Head of caudate nucleus (tissue), 42 donors: Measurements from ENCODE around the gene RSPRY1.
"Not testable (repeated sequence)": the region's sequence is repeated elsewhere in the genome, so short reads cannot be mapped to it uniquely, and the experiment has no call there.

Experiments
- DNase-seq, 42 donors: peaks; one replicate each; pipeline versions ENCODE4 v3.0.0 to v3.0.0-alpha.2; 2020 to 2021; ENCODE audit warnings: mixed read lengths in 7 of 42
- intact Hi-C: fragments of 100-400 bp; cut with DNase I; formaldehyde crosslinking; loops from one replicate; pipeline ENCODE4 v1.15.0; 2022

The RSPRY1 gene

DNA sequence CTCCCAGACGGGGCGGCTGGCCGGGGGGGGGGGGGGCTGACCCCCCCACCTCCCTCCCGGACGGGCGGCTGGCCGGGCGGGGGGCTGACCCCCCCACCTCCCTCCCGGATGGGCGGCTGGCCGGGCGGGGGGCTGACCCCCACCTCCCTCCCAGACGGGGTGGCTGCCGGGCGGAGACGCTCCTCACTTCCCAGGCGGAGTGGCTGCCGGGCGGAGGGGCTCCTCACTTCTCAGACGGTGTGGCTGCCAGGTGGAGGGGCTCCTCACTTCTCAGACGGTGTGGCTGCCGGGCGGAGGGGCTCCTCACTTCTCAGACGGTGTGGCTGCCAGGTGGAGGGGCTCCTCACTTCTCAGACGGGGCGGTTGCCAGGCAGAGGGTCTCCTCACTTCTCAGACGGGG is 14.8 kb downstream of the RSPRY1 start:
- intact Hi-C loops, DNase-seq: not testable (repeated sequence)

GRCh38 chr16:57202095-57202886 is 16.2 kb downstream of the RSPRY1 start:
- DNase-seq, result no peak
- intact Hi-C loops, result no loop called here

DNA sequence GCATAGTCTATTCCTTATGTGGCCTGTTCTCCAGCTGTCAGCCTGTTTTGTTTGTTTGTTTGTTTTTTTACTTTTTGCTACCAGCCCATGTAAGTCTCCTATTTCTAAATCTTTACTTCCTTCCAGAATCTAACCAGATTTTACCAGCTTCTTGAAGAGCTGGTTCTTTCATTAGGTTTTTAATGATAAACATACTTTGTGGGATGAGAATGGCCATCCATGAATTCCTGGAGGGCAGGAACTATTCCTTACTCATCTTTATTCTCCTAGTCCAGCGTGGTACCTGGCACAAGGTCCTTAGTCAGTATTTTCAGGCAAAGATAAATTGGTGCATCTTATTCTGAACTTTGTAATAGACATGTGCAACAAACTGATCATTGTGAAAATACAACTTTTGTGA is 17.3 kb downstream of the RSPRY1 start:
- intact Hi-C loops, result no loop called here
- DNase-seq, result no peak

DNA sequence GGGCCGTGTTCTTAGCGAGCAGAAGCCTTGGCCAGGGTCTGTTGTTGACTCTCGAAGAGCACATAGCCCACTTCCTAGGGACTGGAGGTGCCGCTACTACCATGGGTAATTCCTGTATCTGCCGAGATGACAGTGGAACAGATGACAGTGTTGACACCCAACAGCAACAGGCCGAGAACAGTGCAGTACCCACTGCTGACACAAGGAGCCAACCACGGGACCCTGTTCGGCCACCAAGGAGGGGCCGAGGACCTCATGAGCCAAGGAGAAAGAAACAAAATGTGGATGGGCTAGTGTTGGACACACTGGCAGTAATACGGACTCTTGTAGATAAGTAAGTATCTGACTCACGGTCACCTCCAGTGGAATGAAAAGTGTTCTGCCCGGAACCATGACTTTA is 18.5 kb downstream of the RSPRY1 start:
- no peak for DNase-seq
- intact Hi-C loops, result no loop called here

- no peak for DNase-seq
- intact Hi-C loops, result no loop called here
Measured at GRCh38 chr16:57208926-57209325, 22.8 kb downstream of the RSPRY1 start.

DNA sequence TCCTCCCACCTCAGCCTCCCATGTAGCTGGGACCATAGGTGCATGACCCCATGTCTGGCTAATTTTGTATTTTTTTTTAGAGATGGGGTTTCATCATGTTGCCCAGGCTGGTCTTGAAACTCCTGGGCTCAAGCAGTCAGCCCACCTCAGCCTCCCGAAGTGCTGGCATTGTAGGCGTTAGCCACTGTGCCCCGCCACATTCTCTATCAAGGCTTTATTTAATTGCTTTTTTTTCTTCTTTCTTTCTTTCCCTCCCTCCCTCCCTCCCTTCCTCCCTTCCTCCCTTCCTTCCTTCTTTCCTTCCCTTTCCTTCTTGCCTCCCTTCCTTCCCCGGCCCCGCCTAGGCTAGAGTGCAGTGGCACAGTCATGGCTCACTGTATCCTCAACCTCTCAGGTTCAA is 23.7 kb downstream of the RSPRY1 start:
- intact Hi-C loops, result no loop called here

GRCh38 chr16:57213462-57213861 is 27.3 kb downstream of the RSPRY1 start:
- intact Hi-C loops, result no loop called here
- no peak for DNase-seq

More for the DNA sequence above, 23.7 kb downstream of the RSPRY1 start:
- no peak for DNase-seq

GRCh38 chr16:57216968-57217367 is 30.8 kb downstream of the RSPRY1 start:
- no peak for DNase-seq
- intact Hi-C loops, result no loop called here

GRCh38 chr16:57223057-57223456 is 36.9 kb downstream of the RSPRY1 start:
- intact Hi-C loops, result no loop called here
- DNase-seq, result no peak

DNA sequence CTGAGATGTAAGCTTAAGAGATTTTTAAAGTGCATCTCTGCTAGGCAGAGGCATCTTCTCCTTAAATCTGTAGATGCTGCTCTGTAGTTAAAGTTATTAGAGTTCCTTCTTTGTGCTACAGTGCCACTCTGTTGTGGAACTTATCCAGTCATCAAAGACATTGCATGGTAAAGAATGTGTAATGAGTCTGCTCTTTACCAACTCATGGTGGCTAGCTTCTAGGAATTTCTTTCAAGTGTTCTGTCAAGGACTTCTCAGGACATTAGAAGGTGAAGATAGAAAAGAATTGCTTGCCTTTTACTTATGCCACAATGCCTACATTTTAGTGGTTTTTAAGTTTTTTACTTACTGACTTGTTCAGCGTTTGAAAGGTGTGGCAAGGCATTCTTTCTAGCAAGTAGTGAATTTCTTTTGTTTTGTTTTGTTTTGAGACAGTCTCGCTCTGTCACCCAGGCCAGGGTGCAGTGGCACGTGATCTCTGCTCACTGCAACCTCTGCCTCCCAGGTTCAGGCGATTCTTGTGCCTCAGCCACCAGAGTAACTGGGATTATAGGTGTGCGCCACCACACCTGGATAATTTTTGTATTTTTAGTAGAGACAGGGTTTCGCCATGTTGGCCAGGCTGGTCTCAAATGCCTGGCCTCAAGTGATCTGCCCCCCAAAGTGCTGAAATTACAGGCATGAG is 38.7 kb downstream of the RSPRY1 start:
- no peak for DNase-seq
- intact Hi-C loops, result no loop called here

GRCh38 chr16:57225978-57226377 is 39.8 kb downstream of the RSPRY1 start:
- DNase-seq, result no peak
- intact Hi-C loops, result no loop called here

DNA sequence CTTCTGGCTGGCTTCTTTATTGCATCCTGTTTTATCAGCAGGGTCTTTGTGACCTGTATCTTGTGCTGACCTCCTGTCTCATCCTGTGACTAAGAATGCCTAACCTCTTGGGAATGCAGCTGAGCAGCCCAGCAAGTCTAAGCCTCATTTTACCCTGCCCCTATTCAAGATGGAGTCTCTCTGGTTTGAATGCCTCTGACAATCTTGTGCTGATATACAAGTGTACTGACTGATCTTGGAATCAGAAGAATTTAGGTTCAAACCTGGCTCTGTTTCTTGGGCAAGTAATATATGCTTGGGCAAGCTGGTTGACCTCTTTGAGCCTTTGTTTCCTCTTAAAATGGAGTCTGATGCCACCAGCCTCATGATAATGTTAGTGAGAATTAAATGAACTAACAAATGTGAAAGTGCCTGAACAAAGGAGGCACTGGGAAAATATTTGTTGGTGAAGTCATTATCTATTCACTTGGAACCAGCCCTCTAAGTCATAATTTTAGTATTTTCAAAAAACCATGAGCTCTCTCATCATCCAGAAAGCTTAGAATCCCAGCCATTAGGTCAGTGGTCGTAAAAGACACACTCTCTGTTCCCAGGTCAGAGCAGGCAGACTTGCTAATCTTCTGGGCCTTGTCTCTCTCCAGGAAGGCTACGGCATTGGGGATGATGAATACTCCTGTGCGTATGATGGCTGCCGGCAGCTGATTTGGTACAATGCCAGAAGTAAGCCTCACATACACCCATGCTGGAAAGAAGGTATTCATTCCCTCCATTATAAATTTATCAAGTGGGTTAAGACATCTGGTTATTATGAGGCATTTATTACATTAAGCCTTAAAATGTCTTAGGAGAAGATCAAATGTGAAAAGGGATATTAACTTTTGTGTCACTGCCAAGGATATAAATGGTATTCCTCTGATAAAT is 40.8 kb downstream of the RSPRY1 start:
- intact Hi-C loops, result no loop called here
- DNase-seq, result no peak

DNA sequence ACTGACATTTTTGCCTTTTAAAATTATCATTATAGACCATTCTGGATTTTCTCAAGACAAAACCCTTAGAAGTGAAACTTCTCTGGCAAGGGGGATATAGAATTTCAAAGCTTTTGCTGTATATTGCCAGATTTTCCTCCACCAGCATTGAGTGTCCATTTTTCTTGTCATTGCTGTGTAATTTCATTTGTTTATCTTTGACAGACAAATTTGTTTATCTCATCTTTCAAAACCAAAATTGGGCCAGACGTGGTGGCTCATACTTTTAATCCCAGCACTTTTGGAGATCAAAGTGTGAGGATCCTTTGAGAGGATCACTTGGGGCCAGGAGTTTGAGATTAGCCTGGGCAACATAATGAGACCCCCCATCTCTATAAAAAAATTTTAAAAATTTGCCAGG is 43.0 kb downstream of the RSPRY1 start:
- no peak for DNase-seq
- intact Hi-C loops, result no loop called here

DNA sequence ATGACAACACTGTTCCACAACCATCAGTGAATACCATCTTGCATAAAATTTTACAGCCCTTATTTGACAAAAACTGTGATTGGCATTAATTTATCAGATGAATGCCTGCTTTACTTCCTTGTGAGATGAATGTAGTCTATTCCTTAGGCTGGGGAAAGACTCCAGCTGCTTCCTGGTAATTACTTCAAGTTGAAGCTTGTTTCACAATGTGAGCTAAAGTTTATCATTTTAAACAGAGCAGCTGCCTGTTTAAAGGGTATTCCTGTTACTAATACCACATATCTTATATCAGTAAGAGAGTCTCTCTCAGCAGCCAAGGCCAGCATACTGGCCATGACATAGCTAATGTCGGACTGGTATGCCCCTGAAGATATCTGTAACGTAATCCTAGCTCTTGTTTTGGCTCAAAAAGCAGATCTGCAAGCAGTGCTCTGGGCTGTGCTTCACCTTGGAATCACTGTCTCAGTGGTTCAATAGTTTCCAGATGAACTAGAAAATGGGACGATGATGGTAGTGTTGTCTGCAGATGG is 45.8 kb downstream of the RSPRY1 start:
- intact Hi-C loops, result no loop called here
- no peak for DNase-seq

GRCh38 chr16:57233944-57234706 is 48.0 kb downstream of the RSPRY1 start:
- no peak for DNase-seq
- intact Hi-C loops, result no loop called here

DNA sequence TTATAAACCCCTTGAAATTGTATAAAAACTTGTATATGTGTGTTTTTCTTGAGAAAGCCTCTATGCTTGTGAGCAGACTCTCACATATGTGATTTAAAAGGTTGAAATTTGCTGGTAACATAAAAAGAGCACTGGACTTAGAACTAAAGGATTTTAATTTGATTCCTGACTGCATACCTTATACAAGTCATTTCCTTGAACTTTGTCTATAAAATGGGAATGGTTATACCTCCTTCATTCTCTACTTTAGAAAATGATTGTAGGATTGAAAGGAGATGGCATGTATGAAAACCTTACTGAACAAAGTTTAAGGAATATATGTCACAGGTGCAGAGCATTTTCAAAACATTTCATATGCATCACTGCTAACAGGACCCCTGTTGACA is 48.6 kb downstream of the RSPRY1 start:
- intact Hi-C loops, result no loop called here

DNA sequence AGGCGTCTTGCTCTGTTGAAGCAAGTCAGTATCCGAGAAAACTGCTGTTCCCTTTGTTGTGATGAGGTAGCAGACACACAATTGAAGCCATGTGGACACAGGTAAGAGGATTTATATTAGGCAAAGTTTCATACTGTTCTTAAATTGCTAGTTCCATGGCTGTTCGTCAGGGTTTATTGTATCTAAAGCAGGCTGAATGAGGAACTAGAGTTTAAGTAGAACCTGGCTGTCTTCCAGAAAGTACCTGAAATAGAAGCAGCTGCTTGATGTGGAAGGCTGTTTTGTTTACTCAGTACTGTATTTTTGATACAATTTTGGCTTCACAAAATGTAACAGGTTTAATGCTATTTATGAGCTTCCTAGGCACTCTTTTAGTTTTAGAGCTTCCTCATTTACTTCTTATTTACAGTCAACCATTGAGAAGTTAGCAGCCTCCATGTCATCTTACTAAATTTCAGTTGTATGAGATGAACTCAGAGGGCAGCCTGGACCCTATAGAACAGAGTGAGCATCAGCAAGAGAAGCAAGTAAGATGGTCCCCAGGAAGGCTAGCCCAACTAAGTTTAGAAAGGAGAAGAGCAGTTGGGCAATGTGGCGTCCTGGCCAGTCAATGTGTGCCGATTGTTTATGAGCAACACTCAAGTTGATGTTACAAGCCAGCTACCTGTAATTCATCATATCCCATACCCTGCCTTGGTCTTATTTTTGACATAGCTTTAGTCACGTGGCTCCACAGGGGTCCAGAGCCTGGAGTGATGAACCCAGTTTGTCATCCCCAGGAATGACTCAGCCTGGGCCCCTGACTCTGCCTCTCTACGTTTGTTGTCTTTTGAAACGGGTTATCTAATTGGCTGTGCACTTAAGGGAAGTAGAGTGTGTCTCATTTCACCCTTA is 49.2 kb downstream of the RSPRY1 start:
- intact Hi-C loops, result no loop called here
- no peak for DNase-seq

More for the DNA sequence above, 48.6 kb downstream of the RSPRY1 start:
- no peak for DNase-seq

DNA sequence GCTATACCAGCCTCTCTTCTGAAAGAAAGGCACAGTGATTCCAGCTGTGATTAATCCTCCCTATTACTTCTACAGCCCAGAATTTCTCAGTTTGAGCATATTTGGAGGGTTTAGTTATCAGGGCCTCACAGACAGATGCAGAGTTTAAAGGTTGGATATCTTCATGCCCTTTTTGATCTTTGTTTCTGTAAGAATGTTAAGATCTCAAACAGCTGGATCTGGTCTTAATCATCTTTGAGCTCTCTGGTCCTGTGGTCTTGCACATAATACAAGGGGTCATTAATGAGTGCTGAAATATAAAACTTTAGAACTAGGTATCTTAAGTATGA is 49.9 kb downstream of the RSPRY1 start:
- no peak for DNase-seq
- intact Hi-C loops, result no loop called here
